Measurements from ENCODE around the gene TMC8.
"Not testable (repeated sequence)": the region's sequence is repeated elsewhere in the genome, so short reads cannot be mapped to it uniquely, and the experiment has no call there.

Gene TMC8

DNA sequence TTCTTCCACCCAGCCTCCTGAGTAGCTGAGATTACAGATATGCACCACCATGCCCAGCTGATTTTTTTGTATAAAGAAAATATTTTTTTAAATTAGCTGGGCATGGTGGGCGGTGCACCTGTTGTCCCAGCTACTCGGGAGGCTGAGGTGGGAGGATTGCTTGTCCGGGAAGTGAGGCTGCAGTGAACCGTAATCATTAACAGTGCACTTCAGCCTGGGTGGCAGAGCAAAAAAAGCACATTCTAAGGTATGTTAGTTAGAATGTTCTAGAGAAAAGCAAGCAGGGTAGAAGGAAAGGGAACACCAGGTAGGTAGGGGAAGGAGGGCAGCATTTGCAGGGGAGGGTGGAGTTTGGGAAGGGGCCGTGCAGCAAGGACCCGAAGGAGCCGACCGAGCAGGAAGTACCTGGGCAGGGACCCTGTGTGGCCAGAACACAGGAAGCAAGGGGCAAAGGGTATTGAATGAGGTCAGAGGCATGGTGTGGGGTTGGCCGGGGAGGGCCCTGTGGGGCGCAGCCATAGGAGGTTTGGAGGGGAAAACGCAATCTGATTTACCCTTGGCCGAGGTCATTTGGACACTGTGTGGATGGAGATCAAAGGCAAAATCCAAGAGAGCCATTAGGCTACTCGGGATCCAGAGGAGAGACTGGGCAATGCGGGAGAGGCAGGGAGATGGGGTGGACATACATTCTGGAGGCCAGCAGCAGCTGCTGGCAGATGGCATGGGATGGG lies 17.9 kb downstream of the TMC8 start:
- DNase-seq = no peak

DNA sequence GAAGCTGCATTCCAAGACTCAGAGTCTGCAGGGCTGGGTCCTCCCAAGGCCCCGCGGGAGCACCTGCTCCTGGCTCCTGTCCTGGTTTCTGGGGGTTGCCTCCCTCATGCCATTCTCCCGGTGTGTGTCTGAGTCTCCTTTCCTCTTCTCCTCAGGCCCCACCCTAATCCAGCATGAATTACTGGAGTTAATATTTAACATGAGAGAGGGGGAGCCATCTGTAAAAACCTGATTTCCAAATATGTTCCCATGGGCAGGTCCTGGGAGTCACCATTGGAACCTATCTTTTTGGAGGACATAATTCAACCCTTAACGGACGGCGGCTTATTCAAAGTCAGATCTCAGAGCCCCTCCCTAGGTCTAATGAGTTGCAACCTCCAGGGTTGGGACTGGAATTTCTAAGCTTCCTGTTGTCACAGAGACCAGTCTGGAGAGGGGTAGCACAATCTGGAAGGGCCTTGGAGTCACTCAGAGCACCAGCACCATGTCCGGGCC lies 21.0 kb downstream of the TMC8 start:
- DNase-seq = no peak

DNA sequence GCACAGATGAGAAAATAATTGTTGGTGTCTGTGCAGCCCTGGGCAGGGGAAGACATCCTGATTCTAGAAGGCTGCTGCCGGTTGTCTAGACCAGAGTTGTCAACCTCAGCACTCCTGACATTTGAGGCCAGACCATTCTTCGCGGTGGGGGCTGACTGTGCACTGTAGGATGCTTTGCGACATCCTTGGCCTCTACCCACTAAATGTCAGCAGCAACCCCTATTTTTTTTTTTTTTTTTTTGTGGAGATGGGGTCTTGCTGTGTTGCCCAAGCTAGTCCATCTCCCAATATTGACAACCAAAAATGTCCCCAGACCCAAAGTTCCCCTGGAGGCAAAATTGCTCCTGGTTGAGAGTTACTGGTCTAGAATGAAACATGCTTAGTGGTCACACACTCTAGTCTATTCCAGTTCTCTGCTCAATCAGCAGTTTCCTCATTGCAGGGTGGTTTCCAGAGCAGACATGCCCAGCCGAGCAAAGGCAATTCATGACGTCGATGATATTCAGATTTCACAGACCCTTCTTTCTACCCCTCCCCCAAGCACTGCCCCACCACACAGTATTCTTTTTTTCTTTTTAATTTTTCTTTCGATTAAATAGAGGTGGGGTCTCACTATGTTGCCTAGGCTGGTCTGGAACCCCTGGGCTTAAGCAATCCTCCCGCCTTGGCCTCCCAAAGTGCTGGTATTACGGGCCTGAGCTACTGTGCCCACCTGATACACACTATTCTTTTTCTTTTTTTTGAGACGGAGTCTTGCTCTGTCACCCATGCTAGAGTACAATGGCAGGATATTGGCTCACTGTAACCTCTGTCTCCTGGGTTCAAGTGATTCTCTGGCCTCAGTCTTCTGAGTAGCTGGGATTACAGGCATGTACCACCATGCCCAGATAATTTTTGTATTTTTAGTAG lies 24.6 kb downstream of the TMC8 start:
- DNase-seq = no peak

DNA sequence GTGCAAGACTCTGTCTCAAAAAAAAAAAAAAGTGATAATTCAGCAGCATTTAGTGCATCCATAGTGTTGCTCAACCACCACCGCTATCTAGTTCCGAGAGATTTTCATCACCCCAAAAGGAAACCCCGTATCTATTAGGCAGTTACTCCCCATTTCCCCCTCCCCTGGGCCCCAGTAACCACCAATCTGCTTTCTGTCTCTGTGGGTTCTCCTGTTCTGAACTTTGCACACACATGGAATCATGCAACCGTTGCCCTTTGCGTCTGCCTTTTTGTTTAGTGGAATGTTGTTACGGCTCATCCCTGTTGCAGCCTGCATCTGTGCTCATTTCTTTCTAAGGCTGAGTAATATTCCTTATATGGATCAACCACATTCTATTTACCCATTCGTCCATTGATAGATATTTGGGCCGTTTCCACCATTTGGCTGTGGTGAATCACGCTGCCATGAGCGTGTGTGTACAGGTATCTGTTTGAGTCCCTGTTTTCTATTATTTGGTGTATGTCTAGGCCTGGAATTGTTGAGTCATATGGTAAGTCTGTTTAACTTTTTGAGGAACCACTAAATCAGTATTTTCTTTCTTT lies 29.1 kb downstream of the TMC8 start:
- DNase-seq = no peak

DNA sequence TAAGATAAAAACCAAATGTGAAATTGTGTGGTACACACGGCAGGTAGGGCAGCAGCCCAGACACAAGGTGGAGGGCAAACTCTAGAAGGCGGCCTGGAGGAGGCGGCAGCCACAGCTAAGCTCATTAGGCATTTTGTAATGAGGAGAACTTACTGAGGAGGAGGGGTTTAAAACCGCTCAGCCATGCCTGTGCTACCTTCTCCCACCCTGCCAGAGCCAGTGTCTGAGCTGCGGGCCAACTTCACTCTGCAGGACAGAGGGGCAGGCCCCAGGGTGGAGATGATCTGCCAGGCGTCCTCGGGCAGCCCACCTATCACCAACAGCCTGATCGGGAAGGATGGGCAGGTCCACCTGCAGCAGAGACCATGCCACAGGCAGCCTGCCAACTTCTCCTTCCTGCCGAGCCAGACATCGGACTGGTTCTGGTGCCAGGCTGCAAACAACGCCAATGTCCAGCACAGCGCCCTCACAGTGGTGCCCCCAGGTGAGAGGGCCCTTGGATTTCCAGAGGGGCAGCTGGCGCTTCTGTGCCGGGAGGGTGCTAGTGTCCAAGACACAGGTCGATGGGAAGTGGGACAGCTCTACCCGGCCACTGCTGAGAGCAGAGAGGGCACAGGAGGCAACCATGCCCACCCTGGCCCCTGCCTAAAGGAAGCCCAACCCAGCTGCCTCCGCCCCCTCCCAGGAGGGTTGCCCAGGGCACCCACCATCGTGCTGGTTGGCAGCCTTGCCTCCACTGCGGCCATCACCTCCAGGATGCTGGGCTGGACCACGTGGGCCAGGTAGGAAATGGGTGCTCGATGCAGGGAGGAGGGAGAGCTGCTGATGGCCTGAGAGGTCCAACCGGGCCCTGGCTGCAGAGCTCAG lies 33.5 kb downstream of the TMC8 start:
- no peak for DNase-seq

DNA sequence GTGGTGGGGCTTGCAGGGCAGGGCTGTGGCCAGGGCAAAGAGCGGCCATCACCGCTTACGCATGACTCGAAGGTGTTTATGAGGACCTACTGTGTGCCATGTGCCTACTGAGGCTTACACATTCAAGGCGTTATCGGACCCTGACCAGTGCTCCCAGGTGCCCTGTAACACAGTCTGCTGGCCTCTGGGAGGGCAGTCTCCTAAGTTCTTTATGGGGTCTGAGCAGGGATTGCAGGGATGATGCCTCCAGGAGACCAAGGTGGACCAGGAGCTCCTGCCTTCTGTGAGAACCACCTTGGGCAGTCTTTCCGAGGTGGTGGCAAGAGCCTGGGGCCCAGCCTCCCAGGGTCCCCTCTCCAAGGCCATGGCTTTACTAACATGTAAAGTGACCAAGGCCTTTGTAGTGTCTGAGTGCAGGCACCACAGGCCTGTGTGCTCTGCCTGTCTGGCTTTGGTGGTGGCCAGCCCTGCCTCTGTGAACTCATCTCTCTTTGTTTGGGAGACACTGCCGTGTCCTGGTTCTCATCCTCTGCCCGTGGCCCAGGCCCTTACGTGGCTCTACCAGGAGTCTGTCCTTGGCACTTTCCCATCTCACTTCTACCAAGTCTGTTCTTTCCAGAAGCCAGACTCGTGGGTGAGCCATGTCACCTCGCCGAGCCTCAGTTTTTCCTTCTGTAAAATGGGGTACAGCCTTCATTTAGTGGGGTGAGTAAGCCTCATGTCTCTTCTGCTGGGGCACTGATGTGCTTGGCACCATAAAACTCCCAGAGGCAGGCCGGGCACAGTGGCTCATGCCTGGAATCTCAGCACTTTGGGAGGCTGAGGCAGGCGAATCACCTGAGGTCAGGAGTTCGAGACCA lies 34.4 kb downstream of the TMC8 start:
- no peak for DNase-seq

DNA sequence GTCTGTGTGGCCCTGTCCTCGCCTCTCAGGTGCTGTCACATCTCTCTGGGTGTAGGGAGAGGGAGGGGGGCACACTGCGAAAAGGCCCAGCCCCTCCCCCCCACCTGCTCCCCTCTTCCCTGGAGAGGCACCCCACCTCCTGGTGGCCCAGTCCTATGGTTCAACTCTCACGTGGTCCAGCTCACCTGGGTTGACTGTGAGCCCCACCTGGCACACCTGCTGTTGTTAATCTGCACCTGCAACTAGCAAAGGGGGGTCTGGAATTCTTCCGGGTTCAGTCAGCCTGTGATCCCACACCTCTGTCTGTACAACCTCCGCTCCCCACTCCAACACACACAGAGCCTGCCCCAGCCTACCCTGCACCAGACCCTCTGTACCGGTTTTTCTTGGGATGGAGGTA lies 35.8 kb downstream of the TMC8 start:
- no peak for DNase-seq

DNA sequence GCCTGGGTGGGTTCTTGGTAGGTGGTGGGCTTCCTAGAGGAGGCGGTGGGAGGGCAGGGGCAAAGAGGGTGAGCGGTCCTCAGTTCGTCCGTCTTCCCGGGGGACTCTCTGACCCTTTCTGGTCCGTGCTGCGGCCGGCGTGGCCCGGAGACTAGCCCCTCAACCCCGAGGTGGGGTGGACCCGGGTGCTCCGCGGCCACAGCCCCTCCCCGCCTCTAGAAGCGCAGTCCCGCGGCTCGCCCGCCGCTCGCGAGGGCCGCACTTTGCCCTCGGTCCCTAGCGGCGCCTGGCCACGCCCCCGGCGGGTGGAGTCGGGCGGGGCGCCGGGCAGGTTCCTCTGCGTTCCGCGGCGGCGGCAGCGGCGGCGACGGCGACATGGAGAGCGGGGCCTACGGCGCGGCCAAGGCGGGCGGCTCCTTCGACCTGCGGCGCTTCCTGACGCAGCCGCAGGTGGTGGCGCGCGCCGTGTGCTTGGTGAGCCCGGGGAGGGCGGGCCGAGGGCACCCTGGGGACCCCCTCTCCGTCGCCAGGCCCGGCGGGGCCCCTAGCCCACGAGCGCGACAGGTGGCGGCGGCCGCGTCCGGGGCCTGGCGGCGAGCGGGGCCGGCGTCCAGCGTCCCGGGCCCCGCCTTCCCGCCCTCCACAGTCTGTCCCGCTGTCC lies 37.8 kb downstream of the TMC8 start, which contains the start of gene SYNGR2:
Gene SYNGR2 (plus strand): TSS at position 340 of the 661 bp plus-strand sequence. CDS start 36 bp downstream, at position 376.
- DNase-seq = peak in 53 of 58 donors; percentile 16 to 77 (median 50)

DNA sequence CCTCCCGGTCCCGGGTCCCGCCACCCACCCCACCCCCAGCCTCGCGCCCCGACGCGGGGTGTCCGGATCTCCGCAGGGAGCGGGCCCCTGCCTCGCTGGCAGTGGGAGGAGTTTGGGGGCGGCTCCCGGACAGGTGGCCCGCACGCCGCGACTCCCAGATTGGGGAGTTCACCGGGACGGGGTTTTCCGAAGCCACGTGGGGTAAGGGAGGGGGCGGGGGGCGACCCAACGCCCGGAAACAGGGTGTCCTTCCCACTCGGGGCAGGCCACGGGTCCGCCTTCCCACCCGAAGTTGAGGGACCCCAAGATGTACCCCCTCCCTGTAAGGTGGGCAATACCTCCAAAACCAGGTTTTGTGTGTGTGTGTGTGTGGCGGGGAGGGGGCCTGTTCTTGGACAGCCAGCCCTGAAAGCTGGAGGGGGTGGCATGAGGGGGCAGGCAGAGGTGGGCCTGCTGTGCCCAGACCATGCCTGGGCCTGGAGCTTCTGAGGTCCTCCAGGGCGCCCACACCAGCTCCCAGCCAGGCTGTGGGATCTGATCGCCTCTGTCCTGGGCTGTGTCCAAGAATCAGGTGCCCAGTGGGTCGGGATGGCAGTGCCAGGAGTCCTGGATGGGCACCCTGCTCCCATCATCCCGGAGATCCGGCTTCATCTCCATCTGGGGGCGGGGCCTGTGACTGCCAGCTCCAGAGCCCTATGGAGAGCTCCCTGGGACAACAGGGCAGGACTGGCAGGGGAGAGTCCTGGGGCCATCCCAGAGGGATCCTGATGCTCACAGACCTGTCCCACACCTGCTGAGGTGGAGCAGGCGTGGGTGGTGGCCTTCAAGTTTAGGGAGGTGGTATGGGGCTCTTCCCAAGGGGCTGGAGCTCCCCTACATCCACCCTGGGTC lies 38.6 kb downstream of the TMC8 start:
- DNase-seq = peak in 49 of 58 donors; percentile 4 to 75 (median 42)

DNA sequence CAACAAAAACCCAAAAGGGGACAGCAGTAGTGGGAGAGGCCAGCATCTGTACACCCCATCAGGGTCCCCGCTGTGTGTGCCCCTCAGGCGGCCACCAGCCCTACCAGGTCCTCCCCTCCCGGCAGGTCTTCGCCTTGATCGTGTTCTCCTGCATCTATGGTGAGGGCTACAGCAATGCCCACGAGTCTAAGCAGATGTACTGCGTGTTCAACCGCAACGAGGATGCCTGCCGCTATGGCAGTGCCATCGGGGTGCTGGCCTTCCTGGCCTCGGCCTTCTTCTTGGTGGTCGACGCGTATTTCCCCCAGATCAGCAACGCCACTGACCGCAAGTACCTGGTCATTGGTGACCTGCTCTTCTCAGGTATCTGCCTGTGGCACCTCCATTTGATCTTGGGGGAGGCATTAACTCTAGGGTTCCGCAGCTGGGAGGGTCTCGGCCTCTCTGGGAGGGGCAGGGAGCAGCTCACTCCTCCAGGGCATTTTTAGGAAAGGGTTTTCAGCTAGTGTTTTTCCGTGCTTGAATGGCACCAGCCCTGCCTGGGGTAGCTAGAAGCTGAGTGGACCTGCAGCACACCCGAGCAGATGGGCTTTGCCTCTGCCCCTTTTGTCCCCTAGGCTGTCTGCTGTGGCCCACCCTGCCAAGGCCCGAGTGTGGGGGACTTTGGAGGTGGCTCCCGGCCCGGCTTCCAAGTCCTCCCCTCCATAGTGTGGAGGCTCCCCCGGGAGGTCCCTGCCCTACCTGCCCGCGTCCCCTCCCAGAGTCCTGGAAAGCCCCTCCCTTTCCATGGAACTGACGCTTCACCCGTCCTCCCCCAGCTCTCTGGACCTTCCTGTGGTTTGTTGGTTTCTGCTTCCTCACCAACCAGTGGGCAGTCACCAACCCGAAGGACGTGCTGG lies 40.4 kb downstream of the TMC8 start:
- DNase-seq = no peak

DNA sequence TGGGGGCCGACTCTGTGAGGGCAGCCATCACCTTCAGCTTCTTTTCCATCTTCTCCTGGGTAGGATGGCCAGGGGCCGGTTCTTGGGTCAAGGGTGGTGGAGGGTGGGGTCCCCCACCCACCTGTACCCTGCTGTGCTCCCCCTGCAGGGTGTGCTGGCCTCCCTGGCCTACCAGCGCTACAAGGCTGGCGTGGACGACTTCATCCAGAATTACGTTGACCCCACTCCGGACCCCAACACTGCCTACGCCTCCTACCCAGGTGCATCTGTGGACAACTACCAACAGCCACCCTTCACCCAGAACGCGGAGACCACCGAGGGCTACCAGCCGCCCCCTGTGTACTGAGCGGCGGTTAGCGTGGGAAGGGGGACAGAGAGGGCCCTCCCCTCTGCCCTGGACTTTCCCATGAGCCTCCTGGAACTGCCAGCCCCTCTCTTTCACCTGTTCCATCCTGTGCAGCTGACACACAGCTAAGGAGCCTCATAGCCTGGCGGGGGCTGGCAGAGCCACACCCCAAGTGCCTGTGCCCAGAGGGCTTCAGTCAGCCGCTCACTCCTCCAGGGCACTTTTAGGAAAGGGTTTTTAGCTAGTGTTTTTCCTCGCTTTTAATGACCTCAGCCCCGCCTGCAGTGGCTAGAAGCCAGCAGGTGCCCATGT lies 41.1 kb downstream of the TMC8 start:
- DNase-seq = not testable (repeated sequence)

DNA sequence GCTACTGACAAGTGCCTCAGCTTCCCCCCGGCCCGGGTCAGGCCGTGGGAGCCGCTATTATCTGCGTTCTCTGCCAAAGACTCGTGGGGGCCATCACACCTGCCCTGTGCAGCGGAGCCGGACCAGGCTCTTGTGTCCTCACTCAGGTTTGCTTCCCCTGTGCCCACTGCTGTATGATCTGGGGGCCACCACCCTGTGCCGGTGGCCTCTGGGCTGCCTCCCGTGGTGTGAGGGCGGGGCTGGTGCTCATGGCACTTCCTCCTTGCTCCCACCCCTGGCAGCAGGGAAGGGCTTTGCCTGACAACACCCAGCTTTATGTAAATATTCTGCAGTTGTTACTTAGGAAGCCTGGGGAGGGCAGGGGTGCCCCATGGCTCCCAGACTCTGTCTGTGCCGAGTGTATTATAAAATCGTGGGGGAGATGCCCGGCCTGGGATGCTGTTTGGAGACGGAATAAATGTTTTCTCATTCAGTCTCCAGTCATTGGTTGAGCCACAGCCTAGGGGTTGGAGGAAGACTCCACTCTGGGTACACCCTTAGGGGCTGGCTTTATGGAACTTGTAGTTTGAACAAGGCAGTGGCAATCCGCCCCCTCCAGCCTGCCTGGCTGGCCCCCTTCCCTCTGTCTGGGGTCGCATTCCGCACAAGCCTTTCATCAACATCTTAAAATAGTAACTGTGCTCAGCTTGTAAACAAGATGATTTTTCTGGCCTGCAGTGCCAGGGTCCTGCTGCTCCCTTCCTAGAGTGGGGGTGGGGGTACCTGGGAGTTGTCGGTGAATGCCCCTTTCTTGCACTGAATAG lies 41.9 kb downstream of the TMC8 start:
- peak in 5 of 58 donors; percentile 15 to 30 (median 18) for DNase-seq

DNA sequence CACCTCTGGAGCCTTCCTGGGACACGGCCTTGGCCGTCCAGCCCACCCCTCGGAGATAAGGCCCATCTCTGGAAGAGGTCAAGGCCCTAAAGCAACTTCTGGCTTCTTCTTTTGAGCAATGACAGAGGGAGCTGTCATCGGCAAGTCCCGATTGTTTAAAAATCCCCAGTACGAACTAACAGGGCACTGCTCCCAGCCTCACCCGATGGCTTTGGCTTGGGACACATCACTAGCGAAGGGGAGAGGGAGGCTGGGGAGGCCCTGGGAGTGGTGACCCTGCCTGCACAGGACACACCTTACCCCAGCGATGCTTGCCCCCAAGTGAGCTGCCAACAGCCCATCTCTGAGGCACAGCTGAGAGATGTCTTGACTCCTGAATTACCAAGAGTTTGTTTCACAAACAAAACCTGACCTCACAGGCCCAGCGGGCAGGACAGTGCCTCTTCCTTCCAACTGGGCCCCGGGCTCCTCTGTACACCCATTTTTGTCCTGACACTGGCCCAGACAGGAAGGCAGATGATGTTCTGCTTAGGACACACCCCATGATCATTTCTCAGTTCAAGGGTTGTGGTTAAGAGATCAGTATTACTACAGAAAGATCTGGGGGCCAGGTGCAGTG lies 42.6 kb downstream of the TMC8 start:
- DNase-seq = no peak

DNA sequence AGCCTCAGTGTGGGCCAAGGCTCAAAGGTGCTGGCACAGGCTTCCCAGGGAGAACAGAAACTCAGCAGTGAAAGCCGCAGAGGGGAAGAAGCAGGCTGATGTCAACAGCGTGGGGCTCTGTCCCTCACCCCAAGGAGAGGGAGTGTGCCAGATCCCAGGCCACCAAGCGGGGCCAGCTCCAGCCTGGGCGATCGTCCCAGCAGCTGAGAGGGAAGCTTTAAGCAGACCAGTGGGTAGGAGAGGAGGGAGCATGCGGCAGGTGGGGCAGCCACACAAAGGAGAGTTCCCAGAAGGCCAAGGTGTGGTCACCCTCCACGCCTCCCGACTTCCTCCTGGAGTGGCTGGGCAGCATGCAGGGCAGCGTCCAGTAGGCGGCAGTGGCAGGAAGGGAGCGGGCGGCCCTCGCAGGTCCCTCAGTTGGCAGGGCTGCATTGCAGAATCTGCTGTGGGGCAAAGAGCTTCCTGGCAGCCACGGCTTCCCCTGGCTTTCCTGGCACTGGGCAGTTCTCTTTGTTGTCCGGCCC lies 43.8 kb downstream of the TMC8 start:
- peak in 55 of 58 donors; percentile 24 to 98 (median 80) for DNase-seq

Data from anterior cingulate cortex (tissue), 58 donors.